Prostate gland (tissue), 2 donors: Measurements from ENCODE around the gene ELMO1. TPM values are rescaled to one million over a fixed set of nuclear protein-coding genes. Genes with fewer than 3 reads are reported as not detected.

Experiments used
- DNase-seq: peaks from one replicate; pipeline ENCODE4 v3.0.0-alpha.2; 2019; ENCODE audit warnings: low spot score
- H3K27ac ChIP-seq, 2 donors: fragments of 200-600 bp; sonication (generic); 2 replicates each; pipeline ENCODE4 v1.5.1; 2017 to 2019
- H3K27me3 ChIP-seq: fragments of 200-600 bp; sonication (generic); replicated peaks from 2 replicates; pipeline ENCODE4 v1.5.1; 2019; ENCODE audit not compliant: insufficient read depth
- H3K36me3 ChIP-seq, 2 donors: fragments of 200-600 bp; sonication (generic); 1 replicate in 1 of 2; 2 replicates in 1 of 2; pipeline versions ENCODE4 v1.5.1 to v1.8.1; 2017 to 2019
- H3K4me1 ChIP-seq: fragments of 200-600 bp; sonication (generic); replicated peaks from 2 replicates; pipeline ENCODE4 v1.5.1; 2019
- H3K4me3 ChIP-seq, 2 donors: fragments of 200-600 bp; sonication (generic); 2 replicates each; pipeline ENCODE4 v1.5.1; 2017 to 2019
- H3K9me3 ChIP-seq: fragments of 200-600 bp; sonication (generic); 2 replicates; pipeline ENCODE4 v1.5.1; 2017
- CTCF ChIP-seq, 4 experiments: fragments of 200-600 bp in 2 of 4; fragments of 450-650 bp in 2 of 4; sonication (generic) in 2 of 4; IDR thresholded peaks; 1 replicate in 3 of 4; 2 replicates in 1 of 4; pipeline ENCODE4 v1.5.1; 2016 to 2019; ENCODE audit warnings: antibody characterized with exemption in 4 of 4, mild to moderate bottlenecking in 2 of 4, moderate library complexity in 2 of 4
- POLR2A ChIP-seq: fragments of 450-650 bp; IDR thresholded peaks from one replicate; pipeline ENCODE4 v1.6.1; 2016; ENCODE audit warnings: antibody characterized with exemption, mild to moderate bottlenecking
- POLR2AphosphoS5 ChIP-seq: sonication (generic); formaldehyde crosslinking; IDR thresholded peaks from one replicate; pipeline ENCODE4 v1.6.1; 2017; ENCODE audit warnings: antibody characterized with exemption
- WGBS: methylation state at CpG from one replicate; pipeline ENCODE4 v1.1.5; 2018; 5-methylcytosine and 5-hydroxymethylcytosine counted together
- intact Hi-C: fragments of 100-400 bp; cut with DNase I; formaldehyde crosslinking; loops from one replicate; pipeline ENCODE4 v1.14.2; 2022
- total RNA-seq, 2 donors: library from RNA; depleted of rRNA; stranded (reverse); fragments of >200 nt; gene quantifications; one replicate each; pipeline ENCODE4 v1.1.0, GENCODE V29; 2016

The ELMO1 gene
- total RNA-seq, 2 donors from 2014 or later, result 6.7 to 19.3 TPM

GRCh38 chr7:37493810-37494209 is 45.1 kb upstream of the ELMO1 start:
- Histone ChIP-seq H3K27ac (no peak overlapping the region), H3K36me3 (no peaks in the 10 kb centered on the region), H3K27me3 (no peaks in the 10 kb centered on the region), H3K4me1 (no peaks in the 10 kb centered on the region), H3K9me3 (no peaks in the 10 kb centered on the region), H3K4me3 (no peak overlapping the region)
- TF ChIP-seq POLR2AphosphoS5 (no peak), POLR2A (no peak), CTCF (IDR thresholded peaks at IDR 0.05) (no peak)
- intact Hi-C loops, result no loop called here
- 93% methylated on average over 13 of the region's 13 CpGs for WGBS
- DNase-seq, result no peak

- intact Hi-C loops, result no loop called here
- TF ChIP-seq POLR2AphosphoS5 (no peak), POLR2A (no peak), CTCF (IDR thresholded peaks at IDR 0.05) (no peak)
- Histone ChIP-seq H3K27me3 (no peaks in the 10 kb centered on the region), H3K4me3 (no peak overlapping the region), H3K27ac (no peak overlapping the region), H3K36me3 (no peaks in the 10 kb centered on the region), H3K4me1 (no peaks in the 10 kb centered on the region), H3K9me3 (no peaks in the 10 kb centered on the region)
- 33% methylated on average over 3 of the region's 3 CpGs for WGBS
- DNase-seq, result no peak
These were observed 44.5 kb upstream of the ELMO1 start for GRCh38 chr7:37493123-37493522.

- DNase-seq, result no peak
- no peaks in the 10 kb centered on the region for H3K27me3 ChIP-seq
- no peak overlapping the region for H3K4me3 ChIP-seq
- no peaks in the 10 kb centered on the region for H3K36me3 ChIP-seq
- H3K9me3 ChIP-seq, result no peaks in the 10 kb centered on the region
- H3K4me1 ChIP-seq, result no peaks in the 10 kb centered on the region
- WGBS, result 94% methylated on average over 32 of the region's 36 CpGs
- no peak for TF ChIP-seq CTCF (IDR thresholded peaks at IDR 0.05)
- no peak for TF ChIP-seq POLR2AphosphoS5
- no peak for TF ChIP-seq POLR2A
- H3K27ac ChIP-seq, result no peak overlapping the region
- intact Hi-C loops, result no loop called here
These were observed 43.4 kb upstream of the ELMO1 start for GRCh38 chr7:37491919-37492694.

- Histone ChIP-seq H3K4me3 (no peak overlapping the region), H3K36me3 (no peaks in the 10 kb centered on the region), H3K27me3 (no peaks in the 10 kb centered on the region), H3K9me3 (no peaks in the 10 kb centered on the region), H3K4me1 (no peaks in the 10 kb centered on the region), H3K27ac (no peak overlapping the region)
- intact Hi-C loops, result no loop called here
- no peak for TF ChIP-seq POLR2AphosphoS5
- no peak for DNase-seq
- WGBS, result 88% methylated on average over 1 of the region's 1 CpG
These were observed 41.0 kb upstream of the ELMO1 start for GRCh38 chr7:37489703-37490102.

GRCh38 chr7:37488163-37488764 is 39.6 kb upstream of the ELMO1 start:
- H3K27ac ChIP-seq, result no peak overlapping the region
- TF ChIP-seq POLR2AphosphoS5 (no peak), POLR2A (no peak), CTCF (IDR thresholded peaks at IDR 0.05) (no peak)
- DNase-seq, result no peak
- no peaks in the 10 kb centered on the region for H3K36me3 ChIP-seq
- no peaks in the 10 kb centered on the region for H3K27me3 ChIP-seq
- intact Hi-C loops, result no loop called here
- no peak overlapping the region for H3K4me3 ChIP-seq
- H3K4me1 ChIP-seq, result no peaks in the 10 kb centered on the region
- 93% methylated on average over 3 of the region's 3 CpGs for WGBS
- no peaks in the 10 kb centered on the region for H3K9me3 ChIP-seq
